Activated CD8-positive, alpha-beta memory T cell treated with anti-CD3 and anti-CD28 coated beads, Interleukin-2, amount 50 U/mL, for 1 hour (primary cell): ENCODE data around the gene SIGLEC8.
"Not testable (repeated sequence)": the region's sequence is repeated elsewhere in the genome, so short reads cannot be mapped to it uniquely, and the experiment has no call there.

Source experiments
- DNase-seq: peaks from one replicate; pipeline ENCODE4 v3.0.0-alpha.2; 2020; ENCODE audit errors: extremely low read depth

SIGLEC8 gene

GRCh38 chr19:51458051-51458645 lies at the start of gene SIGLEC8:
TSS of gene SIGLEC8 (minus strand) at chr19:51458454. CDS start at chr19:51458387, 67 bp downstream.
- DNase-seq: no peak

DNA sequence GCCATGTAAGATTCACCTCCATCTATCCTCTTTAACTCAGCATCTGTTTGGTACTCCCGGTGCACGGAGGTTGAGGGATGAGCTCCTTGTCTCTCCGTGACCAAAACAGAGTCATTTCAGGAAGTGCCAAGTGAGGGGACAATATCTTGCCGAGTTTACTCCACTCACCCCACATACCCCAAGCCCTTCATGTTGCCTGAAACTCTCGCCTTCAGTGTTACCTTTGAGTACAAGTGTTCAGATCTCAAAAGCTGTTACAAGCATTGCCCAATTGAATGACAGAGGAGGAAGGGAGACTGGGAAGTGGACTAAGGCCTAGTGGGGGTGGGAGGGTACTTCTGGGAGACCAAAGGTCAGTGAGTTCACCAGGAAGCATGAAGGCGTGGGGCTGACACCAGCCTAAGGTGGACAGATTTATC lies 49.4 kb upstream of the SIGLEC8 start:
- no peak for DNase-seq

GRCh38 chr19:51507192-51507591 lies 48.9 kb upstream of the SIGLEC8 start:
- DNase-seq: no peak

- no peak for DNase-seq
Observed at GRCh38 chr19:51505904-51506303, 47.6 kb upstream of the SIGLEC8 start.

- no peak for DNase-seq
Observed at GRCh38 chr19:51503896-51504295, 45.6 kb upstream of the SIGLEC8 start.

DNA sequence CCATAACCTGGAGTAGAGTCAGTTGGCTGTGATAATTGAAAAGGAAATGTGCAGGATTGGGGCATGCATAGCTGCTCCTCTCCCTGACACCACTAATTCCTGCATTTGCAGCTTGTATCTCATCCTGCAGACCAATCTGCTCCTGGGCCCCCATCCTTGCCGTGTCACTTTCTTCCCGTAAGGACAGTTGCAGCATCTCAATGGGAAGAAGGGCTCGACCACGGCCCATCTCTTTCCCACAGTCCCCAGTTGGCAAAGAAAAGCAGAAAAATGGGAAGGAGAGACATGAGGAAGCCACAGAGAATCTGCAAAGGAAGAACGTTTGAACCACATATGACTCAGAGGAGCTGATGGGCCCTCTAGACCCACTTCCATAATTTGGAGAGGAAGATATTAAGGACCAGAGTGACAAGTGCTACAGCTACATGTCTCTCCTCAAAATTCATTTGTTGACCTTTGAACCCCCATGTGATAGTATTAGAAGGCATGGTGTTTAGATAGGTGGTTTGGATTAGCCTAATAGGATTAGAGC lies 45.1 kb upstream of the SIGLEC8 start:
- DNase-seq: no peak

DNA sequence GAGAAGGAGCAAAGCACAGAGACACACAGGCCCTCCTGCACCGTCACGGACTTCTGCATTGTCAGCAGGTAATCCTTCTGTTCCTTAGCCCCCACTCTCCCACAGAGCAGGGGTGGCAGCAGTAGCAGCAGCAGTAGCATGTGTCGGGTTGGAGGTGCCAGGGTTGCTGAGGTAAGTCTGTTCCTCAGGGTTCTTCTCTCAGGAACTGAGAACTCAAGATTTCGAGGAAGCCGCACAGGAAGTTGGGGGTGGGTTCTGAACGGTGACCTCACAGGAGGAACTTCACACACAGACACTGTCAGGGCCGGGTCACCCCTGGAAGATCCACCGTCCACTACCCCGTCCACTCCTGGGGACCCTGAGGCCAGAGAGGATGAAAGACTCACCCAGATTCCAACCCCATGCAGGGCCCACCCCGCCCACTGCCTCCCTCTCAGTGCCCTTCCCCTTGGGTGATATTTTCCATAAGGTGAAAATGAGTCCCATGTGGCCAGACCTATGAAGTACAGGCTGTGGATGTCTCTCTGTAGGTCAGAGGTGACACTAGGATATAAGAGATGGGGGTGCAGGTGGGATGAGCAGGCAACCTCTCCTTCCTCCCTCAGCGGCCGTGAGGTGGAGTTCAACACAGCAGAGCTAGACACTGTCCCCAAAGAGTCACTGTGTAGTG lies 43.5 kb upstream of the SIGLEC8 start, which contains the start of gene SIGLEC12:
Gene SIGLEC12, minus strand, starts transcription at position 207 of the 670 bp plus-strand sequence. Its CDS starts 67 bp downstream, at position 140.
- no peak for DNase-seq

DNA sequence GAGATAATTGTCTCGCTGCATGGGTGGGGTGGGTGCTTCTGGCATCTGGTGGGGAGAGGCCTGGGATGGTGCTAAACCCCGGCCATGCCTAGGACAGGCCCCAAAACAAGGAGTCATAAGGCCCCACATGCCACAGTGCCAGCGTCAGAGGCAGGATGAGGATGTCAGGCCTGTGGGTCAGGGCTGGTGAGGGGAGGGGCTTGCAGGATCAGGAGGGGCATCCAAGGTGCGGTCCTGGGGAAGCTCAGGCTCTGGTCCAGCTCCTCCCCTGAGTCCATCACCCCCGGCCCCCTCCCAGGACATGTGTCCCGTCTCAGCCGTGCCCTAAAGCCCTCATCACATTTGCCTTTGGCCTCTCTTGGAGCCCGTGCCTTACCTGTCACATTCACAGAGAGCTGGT lies 42.7 kb upstream of the SIGLEC8 start:
- not testable (repeated sequence) for DNase-seq

- DNase-seq: no peak
Observed at GRCh38 chr19:51497666-51498065, 39.4 kb upstream of the SIGLEC8 start.

GRCh38 chr19:51493776-51494175 lies 35.5 kb upstream of the SIGLEC8 start:
- no peak for DNase-seq

GRCh38 chr19:51491586-51491985 lies 33.3 kb upstream of the SIGLEC8 start:
- no peak for DNase-seq

GRCh38 chr19:51490676-51491075 lies 32.4 kb upstream of the SIGLEC8 start:
- DNase-seq: no peak

- no peak for DNase-seq
Observed at GRCh38 chr19:51489113-51489512, 30.9 kb upstream of the SIGLEC8 start.

DNA sequence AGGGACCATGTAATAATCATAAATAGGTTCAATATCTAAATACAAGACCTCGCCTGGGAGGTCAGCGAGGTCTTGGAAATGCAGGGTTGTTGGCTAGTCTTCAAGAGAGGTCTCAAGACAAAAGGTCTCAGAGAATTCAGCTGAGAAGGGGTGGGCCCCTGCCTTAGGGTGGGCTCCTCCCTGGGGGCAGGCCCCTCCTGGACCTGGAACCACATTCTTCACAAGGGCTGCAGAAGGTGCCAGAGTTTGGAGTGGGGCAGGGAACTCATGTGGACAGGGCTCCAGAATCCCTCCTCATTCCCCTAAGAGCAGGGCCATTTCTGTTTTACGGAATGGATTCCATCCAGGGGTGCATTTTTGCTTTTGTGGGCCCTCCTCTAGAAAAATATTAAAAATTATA lies 30.2 kb upstream of the SIGLEC8 start:
- no peak for DNase-seq

DNA sequence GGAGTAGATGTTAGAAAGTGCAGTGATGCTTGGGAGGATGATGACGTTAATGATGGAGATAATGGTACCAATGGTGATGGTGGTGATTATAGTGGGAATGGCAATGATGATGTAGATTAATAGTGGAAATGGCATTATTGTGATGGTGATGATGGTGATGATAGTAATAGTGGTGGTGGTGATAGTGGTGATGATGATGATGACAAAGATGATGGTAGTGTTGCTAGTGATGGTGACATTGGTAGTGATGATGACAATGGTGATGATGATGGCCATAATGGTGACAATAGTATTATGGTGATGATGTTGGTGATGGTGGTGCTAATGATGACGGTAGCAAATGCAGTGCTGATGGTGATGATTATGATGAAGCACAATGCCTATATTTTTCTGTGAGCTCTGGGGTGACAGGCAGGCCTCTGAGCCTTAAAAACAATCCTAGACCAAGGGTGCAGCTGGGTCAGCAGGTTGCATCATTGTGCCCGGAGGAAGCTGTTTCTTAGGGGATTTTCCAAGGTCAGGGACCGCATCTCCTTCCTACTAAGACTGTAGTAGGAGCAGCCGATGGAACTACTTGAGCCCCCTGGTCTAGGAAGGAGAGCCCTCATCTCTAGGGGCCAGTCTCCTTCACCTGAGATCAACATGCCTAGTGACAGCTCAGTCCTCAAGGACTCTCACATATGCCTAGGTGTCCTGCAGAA lies 27.9 kb upstream of the SIGLEC8 start:
- DNase-seq: no peak

DNA sequence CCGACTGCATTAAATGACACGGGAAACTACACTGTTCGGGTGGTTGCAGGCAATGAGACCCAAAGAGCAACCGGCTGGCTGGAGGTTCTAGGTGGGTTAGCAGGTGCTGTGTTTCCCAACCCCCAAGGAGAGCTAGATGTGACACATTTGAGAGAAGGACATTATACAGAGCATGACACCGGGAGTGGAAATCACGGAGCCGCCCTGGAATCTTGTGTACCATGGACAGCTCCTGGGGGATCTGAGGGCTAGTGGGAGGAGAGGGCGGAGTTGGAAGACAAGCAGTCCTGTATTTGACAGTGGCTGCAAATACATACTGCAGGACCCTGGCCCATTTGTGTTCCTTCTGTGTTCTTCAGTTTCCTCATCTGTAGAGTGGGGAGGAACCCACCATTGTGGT lies 22.3 kb upstream of the SIGLEC8 start:
- no peak for DNase-seq

GRCh38 chr19:51479531-51480331 lies 21.5 kb upstream of the SIGLEC8 start:
- DNase-seq: no peak

DNA sequence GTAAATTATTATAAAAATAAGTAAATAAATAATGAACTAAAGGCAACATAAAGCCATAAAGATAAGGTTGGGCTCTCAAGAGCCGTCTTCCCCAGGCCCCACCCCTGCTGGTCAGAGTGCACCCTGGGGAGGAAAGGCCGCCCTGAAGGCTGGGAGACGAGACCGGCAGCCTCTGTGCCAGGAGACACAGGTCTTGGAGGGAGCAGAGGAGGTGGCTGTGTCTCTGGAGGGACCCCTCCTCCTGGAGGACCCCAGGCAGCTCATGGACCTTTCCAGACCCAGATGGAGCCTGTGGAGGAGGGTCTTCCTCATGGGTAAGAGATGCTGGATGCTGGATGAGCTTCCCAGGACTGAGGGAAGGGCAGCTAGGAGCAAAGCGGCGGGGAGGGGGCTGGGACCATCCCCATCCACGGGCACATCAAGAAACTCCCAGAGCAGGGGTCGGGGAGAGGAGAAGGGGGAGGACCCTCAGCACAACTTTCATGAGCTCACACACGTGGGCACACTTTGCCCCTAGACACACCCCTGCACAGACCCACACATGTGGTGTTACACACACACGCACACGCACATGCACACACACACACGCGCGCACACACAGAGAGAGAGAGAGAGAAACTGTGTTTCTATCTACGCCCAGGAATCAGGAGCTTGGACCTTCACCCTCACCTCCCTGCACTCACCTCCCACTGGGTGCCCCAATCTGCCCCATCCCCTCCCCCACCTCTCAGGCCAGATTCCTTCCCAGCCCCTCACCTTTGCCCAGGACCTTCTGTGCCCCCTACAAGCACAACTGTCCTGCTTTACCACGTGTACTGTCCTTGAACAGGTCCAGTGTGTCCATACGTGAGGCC lies 20.4 kb upstream of the SIGLEC8 start, which contains the start of gene CEACAM18:
Gene CEACAM18, plus strand, starts transcription at position 159 of the 854 bp plus-strand sequence.
- no peak for DNase-seq

DNA sequence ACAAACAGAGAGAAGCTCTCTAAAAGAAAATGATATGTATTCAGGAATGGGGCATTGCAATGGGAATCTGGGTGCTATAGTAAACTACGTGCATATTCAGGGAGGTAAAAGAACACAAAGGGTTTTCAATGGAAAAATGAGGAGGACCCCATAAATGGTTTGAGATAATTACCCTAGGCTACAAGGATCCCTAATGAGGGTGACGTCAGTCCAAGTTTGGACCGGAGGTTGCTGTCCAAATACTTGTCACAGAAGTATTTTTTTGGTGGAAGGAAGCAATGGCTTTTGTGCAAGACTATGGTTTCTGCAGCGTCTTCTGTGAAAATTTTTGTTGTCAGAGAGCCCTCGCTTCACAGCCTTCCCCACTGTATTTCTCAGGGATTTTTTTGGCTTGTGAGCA lies 19.1 kb upstream of the SIGLEC8 start:
- no peak for DNase-seq

DNA sequence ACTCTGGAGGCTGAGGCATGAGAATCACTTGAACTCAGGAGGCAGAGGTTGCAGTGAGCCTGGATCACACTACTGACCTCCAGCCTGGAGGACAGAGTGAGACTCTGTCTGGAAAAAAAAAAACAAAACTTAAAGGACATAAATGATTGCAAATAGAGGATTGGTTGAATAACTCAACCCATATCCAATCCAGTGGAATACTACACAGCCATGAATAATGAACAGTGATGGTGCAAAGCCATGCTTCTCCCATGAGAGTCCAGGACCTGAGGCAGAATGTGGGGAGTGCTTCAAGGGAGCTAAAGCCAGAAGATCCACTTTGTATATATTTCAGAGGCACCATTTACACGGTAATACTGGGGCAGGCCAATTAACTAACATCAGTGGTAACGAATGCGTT lies 17.9 kb upstream of the SIGLEC8 start:
- no peak for DNase-seq
